H1 (cell line): ENCODE data around the gene GJB4. TPM values are rescaled to one million over a fixed set of nuclear protein-coding genes. Genes with fewer than 3 reads are reported as not detected.

ENCODE experiments used
- CTCF ChIA-PET: fragments of 300-600 bp; sonication (Branson Sonifier 250); formaldehyde crosslinking; loops from one replicate; lab custom pipeline; 2021; ENCODE audit not compliant: partially characterized antibody; lab: Charles Lee
- POLR2A ChIA-PET: fragments of 300-600 bp; sonication (Branson Sonifier 250); formaldehyde crosslinking; loops from one replicate; lab custom pipeline; 2021; ENCODE audit warnings: inconsistent platforms; ENCODE audit not compliant: partially characterized antibody; lab: Charles Lee
- DNase-seq, 2 experiments: peaks; one replicate each; pipeline versions ENCODE4 v3.0.0 to v3.0.0-alpha.2; 2010 to 2022; ENCODE audit warnings: low spot score in 2 of 2, low read depth in 1 of 2, mixed read lengths in 1 of 2
- FAIRE-seq: peaks from 2 replicates; lab custom pipeline; 2011; peaks lifted over from hg19 to GRCh38; lab: Jason Lieb, UNC
- H2AFZ ChIP-seq: 2 replicates; pipeline ENCODE4 v1.8.1; 2012; ENCODE audit warnings: low read length, inconsistent platforms
- H2AK5ac ChIP-seq: 2 replicates; pipeline ENCODE4 v1.6.1; 2013; ENCODE audit warnings: low read depth, low read length
- H2BK120ac ChIP-seq: replicated peaks from 2 replicates; pipeline ENCODE3; 2013; ENCODE audit warnings: low read depth, low read length, inconsistent platforms
- H2BK12ac ChIP-seq: 2 replicates; pipeline ENCODE4 v1.6.1; 2013; ENCODE audit warnings: low read depth, low read length
- H2BK15ac ChIP-seq: 2 replicates; pipeline ENCODE4 v1.6.1; 2013; ENCODE audit warnings: low read length
- H2BK20ac ChIP-seq: 2 replicates; pipeline ENCODE4 v1.6.1; 2013; ENCODE audit warnings: low read length
- H2BK5ac ChIP-seq: 2 replicates; pipeline ENCODE4 v1.6.1; 2013; ENCODE audit warnings: low read depth, low read length
- H3K14ac ChIP-seq: 2 replicates; pipeline ENCODE4 v1.6.1; 2013; ENCODE audit warnings: inconsistent platforms; ENCODE audit not compliant: insufficient read length
- H3K18ac ChIP-seq: 2 replicates; pipeline ENCODE4 v1.6.1; 2013; ENCODE audit warnings: low read length; ENCODE audit errors: extremely low read depth
- H3K23ac ChIP-seq: 2 replicates; pipeline ENCODE4 v1.6.1; 2013; ENCODE audit warnings: inconsistent platforms; ENCODE audit not compliant: insufficient read length
- H3K23me2 ChIP-seq: 2 replicates; pipeline ENCODE4 v1.6.1; 2013; ENCODE audit warnings: low read depth, low read length
- H3K27ac ChIP-seq: 2 replicates; pipeline ENCODE4 v1.6.1; 2011; ENCODE audit warnings: low read depth, low read length, inconsistent platforms
- H3K27me3 ChIP-seq, 4 experiments: replicated peaks in 1 of 4; 1 replicate in 1 of 4; 2 replicates in 3 of 4; pipeline versions ENCODE4 v1.6.1 to v1.8.1; 2011 to 2013; ENCODE audit warnings: low read length in 3 of 4, mild to moderate bottlenecking in 3 of 4, inconsistent platforms in 2 of 4, mixed read lengths in 2 of 4, moderate library complexity in 1 of 4; ENCODE audit not compliant: control insufficient read depth in 3 of 4, insufficient read depth in 3 of 4; ENCODE audit errors: extremely low read depth in 1 of 4
- H3K36me3 ChIP-seq, 4 experiments: 2 replicates each; pipeline versions ENCODE4 v1.6.1 to v1.8.1; 2011 to 2013; ENCODE audit warnings: mild to moderate bottlenecking in 4 of 4, low read length in 3 of 4, moderate library complexity in 2 of 4, control low read depth in 1 of 4, inconsistent platforms in 1 of 4; ENCODE audit not compliant: insufficient read depth in 4 of 4, control insufficient read depth in 2 of 4
- H3K4ac ChIP-seq: replicated peaks from 2 replicates; pipeline ENCODE3; 2013; ENCODE audit warnings: low read length, low read depth, mixed read lengths, inconsistent platforms; ENCODE audit not compliant: insufficient read length
- H3K4me1 ChIP-seq, 4 experiments: replicated peaks in 1 of 4; 1 replicate in 1 of 4; 2 replicates in 3 of 4; pipeline versions ENCODE4 v1.6.1 to v1.8.1; 2011 to 2013; ENCODE audit warnings: low read length in 3 of 4, inconsistent platforms in 2 of 4, mixed read lengths in 1 of 4; ENCODE audit not compliant: insufficient read depth in 4 of 4, control insufficient read depth in 3 of 4
- H3K4me2 ChIP-seq, 2 experiments: 2 replicates each; pipeline versions ENCODE4 v1.6.1 to v1.8.1; 2011 to 2013; ENCODE audit warnings: low read depth in 2 of 2, low read length in 2 of 2, control low read depth in 1 of 2, inconsistent platforms in 1 of 2, mild to moderate bottlenecking in 1 of 2; ENCODE audit not compliant: insufficient read depth in 1 of 2
- H3K4me3 ChIP-seq, 4 experiments: fragments of 200-600, 300-600 bp in 1 of 4; sonication (generic), shearing (Covaris generic), sonication (Bioruptor Twin) in 1 of 4; 2 replicates each; pipeline versions ENCODE4 v1.5.1 to v1.8.1; 2011 to 2016; ENCODE audit warnings: low read length in 4 of 4, low read depth in 3 of 4, control low read depth in 2 of 4, inconsistent platforms in 2 of 4, mild to moderate bottlenecking in 2 of 4, mixed read lengths in 1 of 4, moderate library complexity in 1 of 4; ENCODE audit not compliant: insufficient read depth in 2 of 4; ENCODE audit errors: extremely low read depth in 1 of 4
- H3K56ac ChIP-seq: replicated peaks from 2 replicates; pipeline ENCODE3; 2013; ENCODE audit warnings: low read depth, mild to moderate bottlenecking, mixed read lengths, low read length, inconsistent platforms; ENCODE audit not compliant: insufficient read length
- H3K79me1 ChIP-seq: 2 replicates; pipeline ENCODE4 v1.6.1; 2013; ENCODE audit warnings: low read depth, low read length, control low read depth
- H3K79me2 ChIP-seq, 2 experiments: 2 replicates each; pipeline versions ENCODE4 v1.6.1 to v1.8.1; 2012 to 2013; ENCODE audit warnings: low read length in 2 of 2, mild to moderate bottlenecking in 2 of 2, inconsistent platforms in 1 of 2; ENCODE audit not compliant: insufficient read depth in 2 of 2, control insufficient read depth in 1 of 2
- H3K9ac ChIP-seq, 4 experiments: replicated peaks in 1 of 4; 1 replicate in 1 of 4; 2 replicates in 3 of 4; pipeline versions ENCODE4 v1.6.1 to v1.8.1; 2011 to 2013; ENCODE audit warnings: low read depth in 3 of 4, low read length in 3 of 4, control low read depth in 2 of 4, mild to moderate bottlenecking in 2 of 4, moderate library complexity in 2 of 4, inconsistent platforms in 1 of 4; ENCODE audit errors: extremely low read depth in 1 of 4
- H3K9me3 ChIP-seq, 2 experiments: 2 replicates each; pipeline versions ENCODE4 v1.6.1 to v1.8.1; 2012 to 2013; ENCODE audit warnings: mild to moderate bottlenecking in 2 of 2, moderate library complexity in 2 of 2, control low read depth in 1 of 2, inconsistent platforms in 1 of 2, low read depth in 1 of 2, low read length in 1 of 2, mixed read lengths in 1 of 2; ENCODE audit not compliant: insufficient read depth in 2 of 2
- H4K20me1 ChIP-seq, 2 experiments: replicated peaks in 1 of 2; 2 replicates each; pipeline versions ENCODE3 to v1.8.1; 2011 to 2013; ENCODE audit warnings: inconsistent platforms in 2 of 2, low read length in 2 of 2, mild to moderate bottlenecking in 1 of 2; ENCODE audit not compliant: insufficient read depth in 2 of 2, control insufficient read depth in 1 of 2
- H4K5ac ChIP-seq: 2 replicates; pipeline ENCODE4 v1.6.1; 2013; ENCODE audit warnings: low read length, low read depth, mixed read lengths, inconsistent platforms; ENCODE audit not compliant: insufficient read length
- H4K8ac ChIP-seq: 2 replicates; pipeline ENCODE4 v1.8.0; 2013; ENCODE audit warnings: mild to moderate bottlenecking, moderate library complexity, low read length, inconsistent platforms; ENCODE audit not compliant: insufficient read depth; ENCODE audit errors: extremely low read depth
- H4K91ac ChIP-seq: replicated peaks from 2 replicates; pipeline ENCODE3; 2013; ENCODE audit warnings: low read length, mixed read lengths, inconsistent platforms; ENCODE audit not compliant: insufficient read length
- CREB1 ChIP-seq: IDR thresholded peaks from 2 replicates; pipeline ENCODE4 v1.6.1; 2012; ENCODE audit warnings: inconsistent platforms
- RAD21 ChIP-seq, 2 experiments: IDR thresholded peaks in 1 of 2; conservative IDR thresholded peaks in 1 of 2; 2 replicates each; pipeline ENCODE4 v1.6.1; 2011; ENCODE audit warnings: low read depth in 2 of 2, low read length in 2 of 2, improper control_type of control experiment in 1 of 2, inconsistent platforms in 1 of 2, mild to moderate bottlenecking in 1 of 2, moderate library complexity in 1 of 2
- SP4 ChIP-seq: IDR thresholded peaks from 2 replicates; pipeline ENCODE4 v1.6.1; 2012; ENCODE audit warnings: low read length, inconsistent platforms
- WGBS, 2 experiments: shearing (Covaris generic) in 1 of 2; methylation state at CpG; one replicate each; pipeline versions ENCODE4 v1.1.6 to v1.1.7; 2013 to 2015; ENCODE audit warnings: low lambda C conversion rate in 2 of 2, mixed read lengths in 2 of 2, inconsistent platforms in 1 of 2, low coverage in 1 of 2, missing lambda C conversion rate in 1 of 2; ENCODE audit not compliant: insufficient replicate concordance in 2 of 2, insufficient coverage in 1 of 2, insufficient read length in 1 of 2; ENCODE audit errors: extremely low coverage in 1 of 2, missing lambda C conversion rate in 1 of 2; 5-methylcytosine and 5-hydroxymethylcytosine counted together
- polyA plus RNA-seq, 7 experiments: library from polyadenylated mRNA; depleted of rRNA in 3 of 7; stranded (reverse) in 5 of 7; unstranded in 2 of 7; fragments of >200 nt in 5 of 7; fragments of 200-250 nt in 2 of 7; gene quantifications; 1 replicate in 5 of 7; 2 replicates in 1 of 7; 4 replicates in 1 of 7; pipeline versions ENCODE4 v1.2.1 to v1.2.3, GENCODE V29; 2011 to 2013; ENCODE audit warnings: missing spikeins in 2 of 7, mixed read lengths in 2 of 7
- total RNA-seq: library from RNA; stranded (reverse); fragmentation: NEBNext Ultra II Directional; extraction: Animal tissue kit (Norgen Biotek cat#: 25700); gene quantifications from 2 replicates; pipeline ENCODE4 v1.2.1, GENCODE V29; 2021
- TF ChIP-seq, protein P1 (sequence below), 3 experiments: IDR thresholded peaks; 1 replicate in 2 of 3; 2 replicates in 1 of 3; pipeline versions ENCODE4 v1.5.1 to v1.6.1; 2011; ENCODE audit warnings: low read length in 3 of 3, mild to moderate bottlenecking in 3 of 3, inconsistent platforms in 2 of 3, low read depth in 1 of 3, moderate library complexity in 1 of 3; ENCODE audit not compliant: insufficient read depth in 1 of 3; ENCODE audit errors: control extremely low read depth in 1 of 3

The GJB4 gene
- total and polyA plus RNA-seq, 2 of the 8 experiments (the other 6 are each of a cell fraction or from before 2014, with no cell fraction given), result 0.20 to 0.41 TPM

DNA sequence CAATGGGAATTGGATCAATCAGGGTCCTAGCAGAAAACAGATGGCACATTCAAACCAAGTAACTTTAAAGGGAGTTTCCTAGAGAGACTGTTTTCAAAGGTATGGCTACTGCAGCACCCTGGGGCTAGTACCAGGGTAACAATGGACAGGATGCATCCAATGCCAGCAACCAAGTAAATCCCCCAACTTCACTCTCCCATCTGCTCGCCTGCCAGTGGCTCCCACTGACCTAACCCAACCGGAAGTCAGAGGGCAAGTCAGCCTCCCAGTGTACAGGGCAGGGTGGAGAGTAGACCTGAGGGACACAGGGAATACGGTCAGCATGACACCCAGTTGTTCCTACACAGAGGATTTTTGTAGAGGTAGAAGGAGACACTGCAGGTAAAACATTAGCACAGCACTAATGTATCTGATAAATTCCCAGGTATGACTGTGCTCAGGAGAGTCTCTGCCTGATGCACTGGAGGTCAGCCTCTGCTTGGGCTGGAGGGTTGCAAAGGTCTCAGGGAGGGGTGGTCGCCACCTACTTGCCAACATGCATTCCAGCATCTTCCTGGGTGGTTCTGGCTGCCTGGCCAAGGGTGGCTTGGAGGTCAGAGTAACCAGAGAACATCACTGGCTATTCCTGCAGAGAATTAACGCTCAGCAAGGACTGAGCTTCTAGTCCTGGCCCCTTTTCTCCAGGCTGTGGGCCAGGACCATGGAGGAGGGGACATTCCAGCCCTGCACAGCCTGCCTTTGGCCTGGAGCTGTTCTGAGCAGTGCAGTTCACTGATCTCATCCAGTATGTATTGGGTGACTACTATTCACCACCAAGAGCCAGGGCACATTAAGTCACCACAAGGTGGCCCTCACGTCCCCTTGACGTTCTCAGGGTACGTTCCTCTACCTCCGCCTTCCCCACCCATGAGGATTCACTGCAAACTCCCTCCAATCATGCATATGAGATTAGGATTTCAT, 28.2 kb downstream of the GJB4 start:
- Histone ChIP-seq H3K79me2 (no peaks in the 10 kb centered on the region), H4K91ac (no peak overlapping the region), H2AFZ (no peak overlapping the region), H3K79me1 (no peaks in the 10 kb centered on the region), H3K56ac (no peak overlapping the region), H3K27me3 (peaks cover 0 to 8% (median 6%) of the 10 kb centered on the region in 4 experiments; a peak in 3 of 7 replicates), H4K20me1 (no peaks in the 10 kb centered on the region), H3K4me2 (no peak overlapping the region), H2BK5ac (no peak overlapping the region), H3K9ac (no peak overlapping the region), H3K23me2 (no peaks in the 10 kb centered on the region; the same call in 1 of the 2 replicates), H3K9me3 (no peaks in the 10 kb centered on the region), H4K5ac (no peak overlapping the region), H2BK20ac (peak overlapping the region; percentile 66; the same call in 1 of the 2 replicates), H2BK12ac (peak overlapping the region; percentile 13; the same call in 1 of the 2 replicates), H3K14ac (no peak overlapping the region), H3K4me3 (no peak overlapping the region), H3K4me1 (peaks cover 0 to 4% (median 3%) of the 10 kb centered on the region in 4 experiments; a peak in 4 of 7 replicates), H3K36me3 (no peaks in the 10 kb centered on the region), H2BK120ac (no peak overlapping the region), H2BK15ac (no peak overlapping the region), H3K4ac (no peak overlapping the region), H3K18ac (no peak overlapping the region; the same call in 1 of the 2 replicates), H4K8ac (no peak overlapping the region), H3K23ac (no peak overlapping the region), H2AK5ac (no peak overlapping the region), H3K27ac (no peak overlapping the region)
- ChIA-PET CTCF (interaction anchor here (0.6 to 12.6 kb wide), 21 partner anchors 10 to 470 kb away, joined by 3 to 230 read pairs (median 5); partner anchors contain the start of genes GJB4 and SMIM12), POLR2A (interaction anchor here (0.6 kb wide), 1 partner anchor 10 kb away, joined by 5 read pairs; no protein-coding TSS in a partner anchor)
- TF ChIP-seq, protein P1, sequence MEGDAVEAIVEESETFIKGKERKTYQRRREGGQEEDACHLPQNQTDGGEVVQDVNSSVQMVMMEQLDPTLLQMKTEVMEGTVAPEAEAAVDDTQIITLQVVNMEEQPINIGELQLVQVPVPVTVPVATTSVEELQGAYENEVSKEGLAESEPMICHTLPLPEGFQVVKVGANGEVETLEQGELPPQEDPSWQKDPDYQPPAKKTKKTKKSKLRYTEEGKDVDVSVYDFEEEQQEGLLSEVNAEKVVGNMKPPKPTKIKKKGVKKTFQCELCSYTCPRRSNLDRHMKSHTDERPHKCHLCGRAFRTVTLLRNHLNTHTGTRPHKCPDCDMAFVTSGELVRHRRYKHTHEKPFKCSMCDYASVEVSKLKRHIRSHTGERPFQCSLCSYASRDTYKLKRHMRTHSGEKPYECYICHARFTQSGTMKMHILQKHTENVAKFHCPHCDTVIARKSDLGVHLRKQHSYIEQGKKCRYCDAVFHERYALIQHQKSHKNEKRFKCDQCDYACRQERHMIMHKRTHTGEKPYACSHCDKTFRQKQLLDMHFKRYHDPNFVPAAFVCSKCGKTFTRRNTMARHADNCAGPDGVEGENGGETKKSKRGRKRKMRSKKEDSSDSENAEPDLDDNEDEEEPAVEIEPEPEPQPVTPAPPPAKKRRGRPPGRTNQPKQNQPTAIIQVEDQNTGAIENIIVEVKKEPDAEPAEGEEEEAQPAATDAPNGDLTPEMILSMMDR (IDR thresholded peaks at IDR 0.05; ENCODE audit: control extremely low read depth in 1 of 3, insufficient read depth in 1 of 3, low read depth in 1 of 3, low read length in 3 of 3), result peak; percentile 71 to 84 (median 78)
- TF ChIP-seq CREB1 (0 out of 2 replicates have a peak, but pooled peaks have one; percentile 31), RAD21 (IDR thresholded peaks at IDR 0.05 in 1 of 2, conservative IDR thresholded peaks at IDR 0.05 in 1 of 2; ENCODE audit: low read depth in 2 of 2, low read length in 2 of 2) (peak; percentile 66 to 73), SP4 (no peak)
- DNase-seq (no peak), FAIRE-seq (peak; percentile 95)
- 58% methylated on average over 9 of the region's 9 CpGs; no CpG with 5 or more reads in 1 of the 2 experiments for WGBS, 2 experiments
